SK-N-SH treated with all-trans-retinoic acid at 6 μM for 48 hours (cell line): ENCODE results near the gene EXOC4.

Experiments
- ATAC-seq: fragments of 200-7000 bp; cut with Tn5 transposase; 3 replicates; pipeline ENCODE4 v1.9.1; 2020; ENCODE audit warnings: mild to moderate bottlenecking, moderate library complexity
- ARNTL ChIP-seq: fragments of 450-650 bp; formaldehyde crosslinking; IDR thresholded peaks from 2 replicates; pipeline ENCODE4 v1.5.0; 2020; ENCODE audit warnings: low read depth, mild to moderate bottlenecking, moderate library complexity, borderline replicate concordance
- BACH2 ChIP-seq: fragments of 250-450 bp; sonication (Bioruptor Pico); IDR thresholded peaks from 2 replicates; pipeline ENCODE4 v1.9.0; 2021; ENCODE audit warnings: mild to moderate bottlenecking, borderline replicate concordance
- CREB5 ChIP-seq: fragments of 250-450 bp; sonication (Bioruptor Pico); IDR thresholded peaks from 2 replicates; pipeline ENCODE4 v1.5.1; 2020; ENCODE audit warnings: low read depth, mild to moderate bottlenecking, moderate library complexity
- CSDC2 ChIP-seq: fragments of 250-450 bp; sonication (Bioruptor Pico); IDR thresholded peaks from 2 replicates; pipeline ENCODE4 v1.5.0; 2020; ENCODE audit warnings: mild to moderate bottlenecking, moderate library complexity
- CSRNP3 ChIP-seq: fragments of 250-450 bp; sonication (Bioruptor Pico); IDR thresholded peaks from 2 replicates; pipeline ENCODE4 v1.5.1; 2021; ENCODE audit warnings: mild to moderate bottlenecking, moderate library complexity
- ESRRG ChIP-seq: fragments of 250-450 bp; sonication (Bioruptor Pico); IDR thresholded peaks from 2 replicates; pipeline ENCODE4 v1.6.1; 2021; ENCODE audit warnings: mild to moderate bottlenecking
- GLIS3 ChIP-seq: fragments of 250-450 bp; sonication (Bioruptor Pico); IDR thresholded peaks from 2 replicates; pipeline ENCODE4 v1.5.0; 2020; ENCODE audit warnings: mild to moderate bottlenecking, moderate library complexity
- ISL1 ChIP-seq: fragments of 250-450 bp; sonication (Bioruptor Pico); IDR thresholded peaks from 2 replicates; pipeline ENCODE4 v2.1.2; 2022; ENCODE audit warnings: mild to moderate bottlenecking, moderate library complexity
- OSR1 ChIP-seq: fragments of 250-450 bp; sonication (Bioruptor Pico); IDR thresholded peaks from 2 replicates; pipeline ENCODE4 v1.8.0; 2022; ENCODE audit warnings: moderate library complexity, mild to moderate bottlenecking, inconsistent platforms
- PATZ1 ChIP-seq: fragments of 250-450 bp; sonication (Bioruptor Pico); IDR thresholded peaks from 2 replicates; pipeline ENCODE4 v1.8.0; 2020; ENCODE audit warnings: mild to moderate bottlenecking, moderate library complexity, borderline replicate concordance
- POU6F1 ChIP-seq: fragments of 250-450 bp; sonication (Bioruptor Pico); IDR thresholded peaks from 2 replicates; pipeline ENCODE4 v1.8.0; 2021; ENCODE audit warnings: low read depth, mild to moderate bottlenecking, moderate library complexity, borderline replicate concordance
- PPARA ChIP-seq: fragments of 250-450 bp; sonication (Bioruptor Pico); IDR thresholded peaks from 2 replicates; pipeline ENCODE4 v1.5.0; 2020; ENCODE audit warnings: mild to moderate bottlenecking, borderline replicate concordance
- RARB ChIP-seq: fragments of 250-450 bp; sonication (Bioruptor Pico); IDR thresholded peaks from 2 replicates; pipeline ENCODE4 v1.8.0; 2021; ENCODE audit warnings: mild to moderate bottlenecking, moderate library complexity
- SNAI2 ChIP-seq: fragments of 250-450 bp; sonication (Bioruptor Pico); IDR thresholded peaks from 2 replicates; pipeline ENCODE4 v1.5.0; 2020; ENCODE audit warnings: mild to moderate bottlenecking, moderate library complexity
- TOX ChIP-seq: fragments of 250-450 bp; sonication (Bioruptor Pico); IDR thresholded peaks from 2 replicates; pipeline ENCODE4 v1.8.0; 2021; ENCODE audit warnings: mild to moderate bottlenecking, moderate library complexity, borderline replicate concordance
- TSHZ2 ChIP-seq: fragments of 250-450 bp; sonication (Bioruptor Pico); IDR thresholded peaks from 2 replicates; pipeline ENCODE4 v1.5.0; 2020; ENCODE audit warnings: mild to moderate bottlenecking, moderate library complexity
- ZC3H10 ChIP-seq: fragments of 250-450 bp; sonication (Bioruptor Pico); IDR thresholded peaks from 2 replicates; pipeline ENCODE4 v1.5.1; 2021; ENCODE audit warnings: mild to moderate bottlenecking, moderate library complexity
- ZFP3 ChIP-seq: fragments of 250-450 bp; sonication (Bioruptor Pico); IDR thresholded peaks from 2 replicates; pipeline ENCODE4 v1.5.0; 2020; ENCODE audit warnings: mild to moderate bottlenecking, moderate library complexity
- ZFP30 ChIP-seq: fragments of 450-650 bp; formaldehyde crosslinking; IDR thresholded peaks from 2 replicates; pipeline ENCODE4 v1.5.0; 2022; ENCODE audit warnings: mild to moderate bottlenecking, moderate library complexity
- ZNF565 ChIP-seq: fragments of 450-650 bp; formaldehyde crosslinking; conservative IDR thresholded peaks from 2 replicates; pipeline ENCODE4 v1.5.0; 2020; ENCODE audit warnings: low read depth, mild to moderate bottlenecking, moderate library complexity
- ZNF8 ChIP-seq: fragments of 450-650 bp; formaldehyde crosslinking; IDR thresholded peaks from 2 replicates; pipeline ENCODE4 v1.5.0; 2020; ENCODE audit warnings: mild to moderate bottlenecking, moderate library complexity

Gene EXOC4

GRCh38 chr7:134113655-134114054, 860.8 kb downstream of the EXOC4 start:
- ATAC-seq = no peak
- no peak for TF ChIP-seq ZNF8 (CRISPR knock-in tag)
- TF ChIP-seq ARNTL = no peak
- TF ChIP-seq TSHZ2 = no peak
- TF ChIP-seq CREB5 (CRISPR knock-in tag) = no peak
- no peak for TF ChIP-seq ZFP3
- no peak for TF ChIP-seq ESRRG (CRISPR knock-in tag)
- TF ChIP-seq CSRNP3 (CRISPR knock-in tag) = no peak
- TF ChIP-seq BACH2 (CRISPR knock-in tag) = no peak
- TF ChIP-seq ZNF565 = no peak
- TF ChIP-seq CSDC2 (CRISPR knock-in tag) = no peak
- no peak for TF ChIP-seq POU6F1 (CRISPR knock-in tag)
- TF ChIP-seq GLIS3 (CRISPR knock-in tag) = no peak
- TF ChIP-seq ZFP30 (CRISPR knock-in tag) = no peak
- TF ChIP-seq SNAI2 (CRISPR knock-in tag) = no peak
- TF ChIP-seq RARB (CRISPR knock-in tag) = no peak
- TF ChIP-seq TOX (CRISPR knock-in tag) = no peak
- no peak for TF ChIP-seq ISL1

GRCh38 chr7:134114992-134115391, 862.1 kb downstream of the EXOC4 start:
- no peak for ATAC-seq
- TF ChIP-seq ZC3H10 (CRISPR knock-in tag) (no peak), ZFP30 (CRISPR knock-in tag) (no peak), PPARA (CRISPR knock-in tag) (no peak), ESRRG (CRISPR knock-in tag) (no peak), OSR1 (CRISPR knock-in tag) (no peak), GLIS3 (CRISPR knock-in tag) (no peak), BACH2 (CRISPR knock-in tag) (no peak), CREB5 (CRISPR knock-in tag) (no peak), TOX (CRISPR knock-in tag) (no peak), PATZ1 (CRISPR knock-in tag) (no peak), RARB (CRISPR knock-in tag) (no peak), SNAI2 (CRISPR knock-in tag) (no peak), ZNF8 (CRISPR knock-in tag) (no peak)
